H1 (cell line): ENCODE measurements around the gene FEV. TPM values are rescaled to one million over a fixed set of nuclear protein-coding genes. Genes with fewer than 3 reads are reported as not detected.

ENCODE experiments used
- KDM5A ChIP-seq: fragments of 200-600 bp; IDR thresholded peaks from 2 replicates; pipeline ENCODE4 v1.7.1; 2012; ENCODE audit warnings: mild to moderate bottlenecking, low read length, inconsistent platforms, mixed read lengths
- RNF2 ChIP-seq: fragments of 200-900, 300-1000 bp; sonication (generic); IDR thresholded peaks from 2 replicates; pipeline ENCODE4 v1.7.1; 2016; ENCODE audit warnings: borderline replicate concordance, low read depth, mild to moderate bottlenecking, antibody characterized with exemption, low read length; ENCODE audit not compliant: poor library complexity, severe bottlenecking; ENCODE audit errors: missing control alignments
- polyA plus RNA-seq, 7 experiments: library from polyadenylated mRNA; depleted of rRNA in 3 of 7; stranded (reverse) in 5 of 7; unstranded in 2 of 7; fragments of >200 nt in 5 of 7; fragments of 200-250 nt in 2 of 7; gene quantifications; 1 replicate in 5 of 7; 2 replicates in 1 of 7; 4 replicates in 1 of 7; pipeline versions ENCODE4 v1.2.1 to v1.2.3, GENCODE V29; 2011 to 2013; ENCODE audit warnings: missing spikeins in 2 of 7, mixed read lengths in 2 of 7
- total RNA-seq: library from RNA; stranded (reverse); fragmentation: NEBNext Ultra II Directional; extraction: Animal tissue kit (Norgen Biotek cat#: 25700); gene quantifications from 2 replicates; pipeline ENCODE4 v1.2.1, GENCODE V29; 2021

The FEV gene
- total and polyA plus RNA-seq, 2 of the 8 experiments (the other 6 are each of a cell fraction or from before 2014, with no cell fraction given): not detected

DNA sequence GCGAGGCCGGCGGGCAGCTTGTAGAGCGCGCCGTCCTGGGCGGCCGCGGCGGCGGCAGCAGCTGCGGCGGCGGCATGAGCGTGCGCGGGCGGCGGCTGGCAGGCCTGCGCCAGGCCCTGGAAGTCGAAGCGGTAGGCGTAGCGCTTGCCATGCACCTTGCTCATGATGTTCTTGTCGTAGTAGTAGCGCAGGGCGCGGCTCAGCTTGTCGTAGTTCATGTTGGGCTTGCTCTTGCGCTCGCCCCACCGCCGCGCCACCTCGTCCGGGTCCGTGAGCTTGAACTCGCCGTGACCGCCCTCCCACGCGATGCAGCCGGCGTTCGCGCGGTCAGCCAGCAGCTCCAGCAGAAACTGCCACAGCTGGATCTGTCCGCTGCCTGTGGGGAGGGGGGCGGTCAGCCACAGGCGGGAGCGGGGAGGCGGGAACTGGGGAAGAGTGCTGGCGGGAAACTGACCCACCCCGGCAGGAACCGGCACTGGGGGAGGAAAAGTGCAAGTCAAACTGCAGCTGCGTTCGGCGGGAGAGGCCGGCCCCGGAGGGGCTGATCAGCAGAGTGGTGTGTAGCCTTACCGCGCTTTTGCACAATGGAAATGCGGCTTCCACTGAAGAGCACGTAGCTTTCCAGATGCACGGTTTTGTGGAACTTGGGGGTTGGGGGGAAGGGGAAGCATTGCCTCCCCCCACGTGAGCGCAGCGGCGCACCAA is 3.0 kb downstream of the FEV start (continued):
- TF ChIP-seq KDM5A (no peak), RNF2 (peak; percentile 63)
